Activated CD8-positive, alpha-beta memory T cell treated with anti-CD3 and anti-CD28 coated beads, Interleukin-2, amount 50 U/mL, for 4 hours (primary cell): Measurements from ENCODE around the gene ELOVL6.
"Not testable (repeated sequence)": the region's sequence is repeated elsewhere in the genome, so short reads cannot be mapped to it uniquely, and the experiment has no call there.

ENCODE experiments used
- DNase-seq: peaks from one replicate; pipeline ENCODE4 v3.0.0-alpha.2; 2020

ELOVL6 gene

DNA sequence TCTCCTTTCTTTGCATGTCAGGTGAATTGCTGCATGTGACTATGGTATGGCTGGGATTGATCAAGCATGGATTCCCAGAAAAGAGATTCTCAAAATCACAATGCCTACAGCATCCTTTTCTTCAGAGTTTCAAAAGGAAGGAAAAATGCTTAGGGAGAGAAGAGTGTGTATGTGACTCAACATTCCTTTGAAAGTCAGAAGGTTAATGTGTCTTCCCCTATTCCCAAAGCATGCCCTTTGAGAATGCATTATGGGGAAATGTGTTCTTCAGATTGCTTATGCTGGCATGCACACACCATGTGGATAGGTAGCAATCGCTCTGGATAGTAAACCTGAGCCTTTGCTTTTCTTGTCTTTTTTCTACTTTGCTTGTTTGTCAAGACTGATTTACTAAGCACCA, 78.5 kb downstream of the ELOVL6 start:
- DNase-seq = no peak

DNA sequence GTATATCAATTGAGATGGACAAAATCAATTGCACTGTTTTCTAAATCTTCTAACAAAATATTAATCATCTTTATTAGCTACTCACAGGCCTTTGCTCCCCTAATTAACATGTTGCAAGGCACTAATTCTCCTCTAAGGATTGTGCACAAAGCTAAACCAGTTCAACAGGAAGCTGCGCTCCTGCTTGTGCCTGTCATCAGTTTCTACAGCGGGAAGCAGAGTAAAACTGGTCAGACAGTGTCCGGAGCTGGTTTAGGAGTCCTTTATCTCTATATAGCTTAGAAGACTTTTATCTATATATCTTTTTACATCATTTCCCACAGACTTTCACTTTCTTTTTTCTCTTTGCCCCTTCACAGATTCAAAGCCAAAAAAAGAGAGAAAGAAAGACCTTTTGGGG, 79.1 kb downstream of the ELOVL6 start:
- no peak for DNase-seq

DNA sequence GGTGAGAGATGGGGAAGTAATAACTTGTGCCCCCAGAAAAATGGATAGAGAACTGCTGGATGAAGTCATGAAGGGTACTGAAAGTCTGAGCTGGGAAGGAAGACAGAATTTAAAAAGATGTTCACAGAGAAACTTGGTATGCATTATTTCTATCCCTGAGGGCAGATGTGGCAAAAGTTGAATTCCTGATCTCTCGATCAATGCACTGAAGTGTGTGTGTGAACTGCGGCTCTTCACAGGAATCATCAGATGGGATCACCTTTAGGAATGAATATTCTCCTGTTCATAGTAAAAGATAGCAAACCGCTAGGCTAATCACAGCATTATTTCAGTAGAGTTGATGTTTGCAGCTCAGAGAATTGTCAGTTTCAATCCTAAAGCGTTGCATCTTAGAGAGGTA, 86.4 kb downstream of the ELOVL6 start:
- DNase-seq = no peak

DNA sequence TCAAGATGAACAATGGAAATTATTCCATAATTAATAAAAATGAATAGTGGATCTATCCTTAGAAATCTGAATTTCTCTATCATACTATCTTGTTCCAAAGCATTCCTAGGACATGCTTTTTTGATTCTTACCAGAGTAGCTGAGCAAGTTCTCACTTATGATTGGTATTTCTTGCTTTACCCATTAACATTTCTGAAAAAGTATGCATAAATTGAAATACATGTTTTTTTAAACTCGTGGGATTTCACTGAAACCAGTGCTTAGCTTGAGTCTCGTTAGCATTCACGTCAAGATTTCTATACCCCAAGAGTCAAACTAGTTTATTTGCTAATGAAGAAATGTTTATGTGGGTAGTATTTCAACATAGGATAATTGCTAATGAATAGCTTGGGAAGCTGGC, 89.0 kb downstream of the ELOVL6 start:
- DNase-seq = no peak

DNA sequence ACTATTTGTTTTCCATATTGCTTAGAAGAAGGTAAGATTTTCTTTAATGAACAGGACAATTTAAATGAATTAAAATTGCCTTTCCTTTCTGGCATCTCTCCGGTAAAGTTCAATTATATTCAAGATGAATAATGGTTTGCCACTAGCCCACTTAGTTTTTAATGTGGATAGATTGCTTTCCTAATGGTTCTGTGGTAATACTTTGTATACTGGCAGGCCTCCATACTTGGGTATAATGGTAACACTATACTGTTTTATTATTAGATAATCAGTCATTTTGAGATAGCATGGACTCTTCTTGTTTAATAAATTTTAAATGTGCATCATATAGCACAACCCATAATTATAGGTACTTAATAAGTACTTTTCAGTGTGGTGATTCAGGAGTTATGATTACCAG, 89.5 kb downstream of the ELOVL6 start:
- DNase-seq = no peak

DNA sequence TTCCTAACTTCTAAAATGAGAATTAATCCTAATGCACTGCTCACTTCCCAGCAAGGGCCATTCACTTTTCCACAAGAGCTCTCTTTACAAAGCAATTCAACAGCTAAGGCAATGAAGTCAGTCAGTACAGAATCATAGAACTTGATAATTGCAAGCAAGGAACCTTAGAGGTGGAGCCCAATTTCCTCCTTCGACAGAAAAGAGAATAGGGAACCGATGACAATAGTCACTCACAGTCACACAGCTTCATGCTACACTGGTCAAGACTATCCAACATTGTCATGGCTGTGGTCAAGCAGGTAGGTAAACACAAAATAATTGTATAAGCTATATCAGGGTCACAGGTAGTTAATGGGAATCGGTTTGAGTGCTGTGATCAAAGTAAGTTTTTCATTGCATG, 90.0 kb downstream of the ELOVL6 start:
- DNase-seq = no peak

DNA sequence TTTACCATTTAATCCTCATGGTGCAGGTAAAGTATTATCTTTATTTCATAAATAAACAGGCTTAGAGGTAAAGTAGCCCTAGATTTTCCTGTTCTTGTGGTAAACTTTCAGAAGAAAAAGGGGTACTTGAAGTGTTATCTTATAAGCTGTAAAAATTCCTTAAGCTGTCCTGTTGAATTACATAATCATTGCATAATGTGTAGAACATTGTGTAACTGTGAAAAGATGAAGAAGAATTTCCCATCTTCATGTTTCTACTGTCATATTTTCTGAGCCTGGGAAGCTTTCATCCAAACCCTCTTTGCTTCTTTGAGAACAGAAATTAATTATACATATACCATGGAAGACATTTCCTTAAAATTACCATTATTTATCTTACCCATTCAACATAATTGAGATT, 90.5 kb downstream of the ELOVL6 start:
- no peak for DNase-seq

DNA sequence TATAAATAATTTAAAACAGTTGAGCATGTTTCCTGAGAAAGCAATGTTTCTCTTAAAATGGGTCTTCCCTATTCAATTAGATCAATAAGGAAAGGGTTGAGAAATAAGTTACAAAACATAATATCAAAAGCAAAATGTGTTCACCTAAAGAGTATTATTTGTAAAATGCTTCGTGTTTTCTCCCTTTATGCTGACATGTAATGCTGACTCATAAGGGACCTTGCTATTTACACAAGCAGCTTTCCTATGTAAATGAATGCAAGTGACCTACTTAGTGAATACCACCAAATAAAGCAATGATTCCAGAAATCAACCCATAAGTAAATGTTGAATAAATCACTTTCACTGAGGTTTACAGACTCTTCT, 91.5 kb downstream of the ELOVL6 start:
- no peak for DNase-seq

DNA sequence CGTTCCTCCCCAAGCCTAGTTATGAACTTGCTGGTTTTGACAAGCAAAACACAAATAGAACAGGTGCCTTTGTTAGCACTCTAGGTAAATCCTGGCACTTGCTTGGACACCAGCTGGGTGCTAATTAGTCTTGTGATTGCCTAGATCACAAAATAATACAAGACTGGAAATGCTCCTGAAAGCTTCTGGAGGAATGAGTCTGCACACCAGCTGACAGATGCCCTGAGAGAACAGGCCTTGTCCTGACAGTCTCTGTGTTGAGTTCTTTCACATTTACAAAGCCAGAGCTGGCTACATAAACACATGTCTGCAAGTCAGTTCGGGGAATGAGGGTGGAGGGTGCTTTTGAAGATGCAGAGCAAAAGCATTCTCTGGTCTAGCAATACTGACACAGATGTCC, 93.8 kb downstream of the ELOVL6 start:
- DNase-seq = no peak

DNA sequence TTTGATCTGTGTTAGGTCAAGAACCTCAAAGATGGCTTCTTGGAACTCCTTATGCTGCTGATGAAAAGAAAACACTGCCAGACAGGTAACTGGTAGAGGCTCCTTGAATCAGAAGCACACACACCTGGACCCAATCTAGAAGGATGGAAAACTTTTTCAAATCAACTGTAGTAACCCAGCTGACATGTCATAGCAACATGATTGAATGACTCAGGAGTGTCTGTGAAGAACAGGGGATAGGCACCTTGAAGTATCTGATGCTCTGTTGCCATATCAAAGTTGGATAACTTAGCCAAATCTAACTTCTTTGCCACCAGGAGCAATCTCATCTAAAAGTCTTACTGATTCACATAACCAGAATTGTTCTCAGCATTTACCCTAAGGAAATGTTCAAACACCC, 98.8 kb downstream of the ELOVL6 start:
- DNase-seq = no peak

DNA sequence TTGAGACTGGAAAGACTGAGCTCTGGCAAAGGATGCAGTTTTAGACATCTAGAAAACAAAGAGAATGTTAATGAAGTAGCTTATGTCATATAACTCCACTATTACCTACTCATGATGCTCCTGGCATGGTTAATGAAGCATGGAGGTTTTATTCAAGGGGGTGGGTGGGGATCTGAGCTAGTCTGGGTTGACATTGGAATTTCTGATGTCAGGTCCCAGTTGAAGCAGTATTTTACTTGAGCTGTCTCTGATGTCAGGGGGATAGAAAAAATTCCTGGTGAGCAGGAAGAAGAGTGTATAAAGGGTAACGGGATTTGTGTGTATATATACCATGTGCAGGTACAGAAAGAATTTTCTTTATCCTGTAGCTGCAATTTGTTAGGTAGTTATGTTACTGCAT, 102.0 kb downstream of the ELOVL6 start:
- no peak for DNase-seq

DNA sequence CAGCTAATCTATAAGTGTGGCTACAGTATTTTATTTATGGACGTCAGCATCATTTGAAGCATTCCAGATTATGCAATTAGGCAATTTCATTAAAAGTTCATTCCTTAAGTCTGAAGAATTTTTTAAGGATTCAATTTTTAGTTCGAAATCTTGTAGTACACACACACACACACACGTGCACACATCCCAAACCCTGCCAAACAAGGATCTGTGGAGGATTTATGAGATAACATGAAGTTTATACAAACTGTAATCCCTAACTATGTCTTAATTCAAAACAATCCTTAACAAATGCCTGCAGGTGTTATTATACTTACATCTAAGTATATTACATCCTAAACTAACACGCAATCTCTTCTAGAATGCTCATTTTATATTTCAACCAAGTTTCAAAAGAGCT, 105.8 kb downstream of the ELOVL6 start:
- DNase-seq = no peak

DNA sequence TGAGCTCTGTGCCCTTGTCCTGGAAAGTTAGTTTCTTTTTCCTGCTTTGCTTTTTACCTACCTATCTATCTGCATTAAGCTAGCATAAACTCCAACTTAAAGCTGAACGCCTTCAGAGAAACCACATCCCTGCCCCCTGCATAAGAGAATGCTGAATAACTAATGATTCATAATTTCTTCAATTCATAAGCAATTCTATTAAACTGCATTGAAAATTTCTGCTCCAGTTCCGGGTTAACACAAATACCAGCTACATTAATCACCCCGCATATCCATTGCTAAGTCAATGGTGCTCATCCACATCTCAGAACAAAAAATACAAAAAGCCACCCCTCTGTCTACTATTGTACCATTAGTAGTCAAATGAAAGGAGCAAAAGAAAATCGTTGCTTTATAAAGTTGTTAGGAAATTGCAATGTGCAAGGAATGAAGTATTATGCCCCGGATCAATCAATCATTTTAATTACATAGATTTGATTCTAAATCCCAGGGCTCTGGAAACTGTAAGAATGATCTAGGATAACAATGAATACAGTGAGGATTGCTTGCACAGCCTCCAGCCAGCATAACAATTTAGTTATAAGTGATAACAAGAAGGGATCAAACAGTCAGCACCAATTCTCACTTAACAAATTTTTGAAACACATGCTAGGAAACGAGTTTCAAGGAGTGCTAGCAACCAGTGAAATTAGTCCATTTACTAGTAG, 106.8 kb downstream of the ELOVL6 start:
- DNase-seq = no peak

DNA sequence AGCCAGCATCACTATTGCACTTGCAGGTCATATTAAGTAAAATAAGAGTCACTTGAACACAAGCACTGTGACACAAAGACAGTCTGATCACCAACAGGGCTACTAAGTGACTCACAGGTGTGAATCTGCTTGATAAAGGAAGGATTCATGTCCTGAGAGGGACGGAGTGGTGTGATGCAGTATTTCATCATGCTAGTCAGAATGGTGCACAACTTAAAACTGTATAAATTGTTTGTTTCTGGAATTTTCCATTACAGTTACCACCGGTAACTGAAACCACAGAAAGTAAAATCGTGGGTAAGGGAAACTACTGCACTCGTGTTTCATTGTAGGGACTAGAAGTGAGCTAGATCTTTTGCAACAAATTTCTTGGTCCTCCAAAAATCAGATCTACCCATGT, 109.7 kb downstream of the ELOVL6 start:
- DNase-seq = no peak

DNA sequence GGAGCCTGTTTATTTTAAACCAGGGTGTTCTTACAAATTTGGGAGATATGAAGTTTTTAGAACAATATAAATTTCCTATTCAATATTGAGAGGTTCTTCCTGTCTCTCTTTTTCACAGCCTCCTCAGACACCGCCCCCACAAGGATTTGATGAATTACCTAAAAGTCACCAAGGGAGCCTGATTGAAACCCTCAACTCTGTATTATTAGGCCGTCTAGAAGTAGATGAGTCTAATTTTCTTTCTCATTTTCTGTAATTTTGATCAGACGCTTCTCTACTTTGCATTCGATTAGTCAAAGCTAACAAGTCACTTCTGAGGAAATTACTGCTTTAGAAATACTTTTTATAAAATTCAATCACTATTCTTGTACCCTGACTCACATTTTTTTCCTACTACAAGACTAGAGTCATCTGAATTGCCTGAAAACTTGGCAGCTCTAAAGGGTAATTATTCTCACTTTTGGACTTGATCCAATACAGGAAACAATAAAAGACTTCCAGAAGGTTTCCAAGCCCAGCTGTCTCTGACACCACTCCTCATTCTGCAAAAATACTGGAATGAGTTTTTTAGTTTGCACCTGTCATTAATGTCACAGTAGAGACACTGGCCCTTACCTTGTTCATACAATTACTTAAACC, 111.2 kb downstream of the ELOVL6 start:
- no peak for DNase-seq

DNA sequence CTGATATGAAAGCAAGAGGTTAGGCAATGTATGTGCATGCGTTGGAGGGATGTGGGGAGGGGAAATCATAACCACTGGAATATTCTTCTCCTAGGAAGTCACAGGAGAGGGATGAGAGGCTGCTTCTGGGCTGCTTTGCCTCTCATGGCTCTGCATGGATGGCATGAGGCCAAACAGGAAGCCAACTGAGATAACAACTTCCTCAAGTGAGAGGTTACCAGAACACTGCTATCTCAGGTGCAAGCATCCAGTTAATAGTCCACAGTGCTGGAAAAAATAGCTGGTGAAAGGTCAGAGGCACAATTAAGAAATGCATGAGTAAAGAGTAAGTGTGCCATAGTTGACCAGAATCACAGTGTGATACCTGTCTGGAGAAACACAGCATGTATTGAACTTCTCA, 113.3 kb downstream of the ELOVL6 start:
- no peak for DNase-seq

DNA sequence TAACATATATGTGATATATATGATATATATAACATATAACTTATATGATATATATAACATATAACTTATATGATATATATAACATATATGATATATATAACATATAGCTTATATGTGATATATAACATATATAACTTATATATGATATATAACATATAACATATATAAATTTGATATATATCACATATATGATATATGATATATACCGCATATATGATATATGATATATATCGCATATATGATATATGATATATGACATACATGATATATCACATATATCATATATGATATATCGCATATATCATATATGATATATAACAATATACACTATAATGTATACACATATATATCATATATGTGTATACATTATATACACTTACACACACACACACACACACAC, 114.3 kb downstream of the ELOVL6 start:
- DNase-seq = no peak

DNA sequence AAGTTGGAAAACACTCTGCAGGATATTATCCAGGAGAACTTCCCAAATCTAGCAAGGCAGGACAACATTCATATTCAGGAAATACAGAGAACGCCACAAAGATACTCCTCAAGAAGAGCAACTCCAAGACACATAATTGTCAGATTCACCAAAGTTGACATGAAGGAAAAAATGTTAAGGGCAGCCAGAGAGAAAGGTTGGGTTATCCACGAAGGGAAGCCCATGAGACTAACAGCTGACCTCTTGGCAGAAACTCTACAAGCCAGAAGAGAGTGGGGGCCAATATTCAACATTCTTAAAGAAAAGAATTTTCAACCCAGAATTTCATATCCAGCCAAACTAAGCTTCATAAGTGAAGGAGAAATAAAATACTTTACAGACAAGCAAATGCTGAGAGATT, 120.3 kb downstream of the ELOVL6 start:
- not testable (repeated sequence) for DNase-seq

DNA sequence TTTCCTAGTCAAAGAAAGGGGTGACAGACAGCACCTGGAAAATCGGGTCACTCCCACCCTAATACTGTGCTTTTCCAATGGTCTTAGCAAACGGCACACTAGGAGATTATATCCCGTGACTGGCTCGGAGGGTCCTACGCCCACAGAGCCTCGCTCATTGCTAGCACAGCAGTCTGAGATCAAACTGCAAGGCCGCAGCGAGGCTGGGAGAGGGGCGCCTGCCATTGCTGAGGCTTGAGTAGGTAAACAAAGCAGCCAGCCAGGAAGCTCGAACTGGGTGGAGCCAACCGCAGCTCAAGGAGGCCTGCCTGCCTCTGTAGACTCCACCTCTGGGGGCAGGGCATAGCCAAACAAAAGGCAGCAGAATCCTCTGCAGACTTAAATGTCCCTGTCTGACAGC, 121.6 kb downstream of the ELOVL6 start:
- not testable (repeated sequence) for DNase-seq

DNA sequence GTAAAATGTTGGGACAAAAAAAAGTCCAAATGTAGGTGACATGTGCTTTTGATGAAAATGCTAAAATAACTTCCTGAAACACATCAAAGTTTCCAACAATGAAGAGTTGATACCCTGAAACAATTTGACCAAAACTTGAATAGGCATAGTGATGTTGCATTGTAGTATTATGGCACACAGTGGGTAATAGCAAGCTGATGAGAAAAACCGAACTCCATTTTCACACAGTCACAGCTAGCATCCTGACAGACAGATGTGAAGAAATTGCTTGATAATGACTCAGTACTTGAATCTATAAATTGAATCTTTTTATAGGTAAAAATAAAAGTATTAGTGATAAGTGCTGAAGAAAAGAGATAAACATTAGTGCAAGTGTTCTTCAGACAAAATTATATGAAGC, 122.5 kb downstream of the ELOVL6 start:
- DNase-seq = no peak

DNA sequence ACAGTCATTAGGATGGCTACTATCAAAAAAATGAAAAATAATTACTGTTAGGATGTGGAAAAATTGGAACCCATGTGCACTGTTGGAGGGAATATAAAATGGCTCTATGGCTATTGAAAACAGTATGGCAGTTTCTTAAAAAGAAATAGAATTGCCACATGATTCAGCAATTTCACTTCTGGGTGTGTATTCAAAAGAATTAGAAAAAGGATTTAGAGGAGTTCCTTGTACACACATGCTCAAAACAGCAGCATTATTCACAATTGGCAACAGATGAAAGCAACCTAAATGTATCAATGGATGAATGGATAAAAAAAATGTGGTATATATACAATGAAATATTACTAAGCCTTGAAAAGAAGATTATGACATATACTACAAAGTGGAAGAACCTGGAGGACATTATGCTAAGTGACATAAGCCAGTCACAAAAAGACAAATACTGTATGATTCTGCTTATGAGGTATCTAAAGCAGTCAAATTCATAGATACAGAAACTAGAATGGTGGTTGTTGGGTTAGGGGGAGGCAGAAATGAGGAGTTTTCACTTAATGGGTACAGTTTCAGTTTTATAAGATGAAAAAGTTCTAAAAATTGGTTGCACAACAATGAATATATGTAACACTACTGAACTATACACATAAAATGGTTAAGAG, 123.2 kb downstream of the ELOVL6 start:
- DNase-seq = no peak

DNA sequence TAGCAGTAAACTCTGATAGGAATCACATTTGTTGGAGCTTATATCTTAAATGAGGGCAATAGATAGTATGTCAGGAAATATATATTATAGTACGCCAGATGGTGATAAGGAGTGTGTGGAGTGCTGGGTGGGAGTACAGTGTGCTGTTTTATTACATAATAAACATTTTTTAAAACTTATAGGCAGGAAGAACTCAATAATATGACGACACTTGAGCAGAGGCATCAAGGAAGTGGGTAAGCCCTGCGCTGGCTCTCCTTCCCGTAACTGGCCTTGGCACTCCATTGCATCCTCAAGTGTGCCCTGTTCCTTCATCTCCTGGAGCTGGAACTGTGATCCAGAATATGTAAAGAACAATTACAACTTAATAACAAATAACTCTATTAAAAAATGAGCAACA, 123.8 kb downstream of the ELOVL6 start:
- DNase-seq = no peak

DNA sequence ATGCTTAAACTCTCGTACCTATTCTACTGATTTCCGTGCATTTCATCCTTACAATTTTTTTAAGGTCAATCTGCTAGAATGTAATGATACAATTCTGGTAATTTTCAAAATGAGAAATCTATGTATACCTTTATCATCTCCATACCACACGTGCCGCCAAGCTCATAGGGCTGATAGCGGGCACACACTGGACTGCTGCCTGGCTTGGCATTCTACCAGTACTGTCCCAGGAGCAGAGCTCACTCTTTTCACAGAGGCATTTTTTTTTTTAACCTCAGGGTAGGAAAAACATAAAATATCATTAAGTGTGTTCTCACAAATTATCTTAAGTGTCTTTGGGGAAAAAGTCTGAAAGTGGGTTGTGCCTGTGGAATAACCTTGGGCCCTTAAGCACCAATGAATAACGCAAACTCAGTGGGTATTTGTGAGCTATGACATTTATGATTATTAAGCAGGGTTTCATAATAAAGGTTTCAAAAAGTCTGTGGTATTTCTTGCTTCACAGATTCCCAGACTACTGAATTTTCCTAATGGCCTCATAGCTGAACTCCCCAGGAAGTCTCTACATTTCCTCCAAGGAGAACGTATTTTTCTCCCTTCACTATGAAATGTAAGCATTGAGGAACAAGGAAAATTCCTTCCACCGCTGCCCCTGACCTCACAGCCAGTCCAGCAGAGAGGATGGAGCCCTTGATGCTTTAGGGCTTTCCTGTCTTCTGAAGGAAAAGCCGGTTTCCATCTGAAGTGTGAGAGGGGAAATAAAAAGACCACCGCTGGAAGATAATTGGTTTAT, 125.2 kb downstream of the ELOVL6 start:
- DNase-seq = no peak

DNA sequence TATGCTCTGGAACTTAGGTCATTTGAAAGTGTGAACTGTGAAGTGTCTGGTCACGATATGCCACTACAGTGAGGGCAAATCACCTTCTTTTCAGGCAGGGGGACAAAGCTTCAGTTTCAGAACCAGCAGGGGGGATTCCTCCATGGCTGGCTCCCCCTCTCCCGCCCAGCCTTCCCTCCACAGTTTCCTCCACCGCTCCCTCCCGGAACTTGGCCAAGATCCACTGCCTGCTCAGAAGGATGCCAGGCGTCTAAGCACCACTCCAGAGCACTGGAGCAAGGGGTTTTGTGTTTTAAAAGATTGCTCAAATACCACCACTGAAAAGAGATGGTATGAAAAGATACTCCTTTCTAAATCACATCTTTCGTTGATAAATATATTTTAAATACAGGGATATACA, 126.9 kb downstream of the ELOVL6 start:
- no peak for DNase-seq
